Measurements from ENCODE around the gene FGR. TPM values are rescaled to one million over a fixed set of nuclear protein-coding genes. Genes with fewer than 3 reads are reported as not detected.

The FGR gene
- total RNA-seq, 3 donors from 2014 or later: 0.08 to 0.65 (median 0.61) TPM

GRCh38 chr1:27572679-27573426, 62.1 kb downstream of the FGR start:
- no peak for DNase-seq
- Mint-ChIP-seq H3K9me3 (no peaks in the 10 kb centered on the region), H3K27me3 (ENCODE audit: low read depth) (peaks cover 1% of the 10 kb centered on the region), H3K36me3 (ENCODE audit: insufficient read depth) (peaks cover 2% of the 10 kb centered on the region), H3K4me3 (no peak overlapping the region), H3K4me1 (ENCODE audit: low read depth) (peaks cover 36% of the 10 kb centered on the region)
- ATAC-seq: no peak

- Mint-ChIP-seq H3K27me3 (ENCODE audit: low read depth) (peaks cover under 1% of the 10 kb centered on the region), H3K9me3 (no peaks in the 10 kb centered on the region), H3K4me3 (no peak overlapping the region), H3K4me1 (ENCODE audit: low read depth) (peaks cover 41% of the 10 kb centered on the region), H3K36me3 (ENCODE audit: insufficient read depth) (peaks cover 2% of the 10 kb centered on the region)
- DNase-seq (no peak), ATAC-seq (no peak)
Measured at GRCh38 chr1:27572019-27572678, 62.8 kb downstream of the FGR start.

GRCh38 chr1:27571439-27572018, 63.5 kb downstream of the FGR start:
- DNase-seq: no peak
- no peak for ATAC-seq
- H3K9me3 Mint-ChIP-seq: no peaks in the 10 kb centered on the region
- H3K27me3 Mint-ChIP-seq (ENCODE audit: low read depth): no peaks in the 10 kb centered on the region
- peaks cover 38% of the 10 kb centered on the region for H3K4me1 Mint-ChIP-seq (ENCODE audit: low read depth)
- no peak overlapping the region for H3K4me3 Mint-ChIP-seq
- peaks cover 2% of the 10 kb centered on the region for H3K36me3 Mint-ChIP-seq (ENCODE audit: insufficient read depth)

- Mint-ChIP-seq H3K27me3 (ENCODE audit: low read depth) (no peaks in the 10 kb centered on the region), H3K36me3 (ENCODE audit: insufficient read depth) (peaks cover 2% of the 10 kb centered on the region)
Measured at GRCh38 chr1:27570784-27571183, 64.2 kb downstream of the FGR start.

GRCh38 chr1:27570356-27570755, 64.6 kb downstream of the FGR start:
- H3K4me3 Mint-ChIP-seq: no peak overlapping the region

More at GRCh38 chr1:27570784-27571183, 64.2 kb downstream of the FGR start:
- DNase-seq (no peak), ATAC-seq (no peak)
- Mint-ChIP-seq H3K4me1 (ENCODE audit: low read depth) (peaks cover 36% of the 10 kb centered on the region), H3K9me3 (no peaks in the 10 kb centered on the region), H3K4me3 (no peak overlapping the region)

GRCh38 chr1:27569506-27570291, 65.3 kb downstream of the FGR start:
- DNase-seq: no peak

More at GRCh38 chr1:27570356-27570755, 64.6 kb downstream of the FGR start:
- peaks cover 36% of the 10 kb centered on the region for H3K4me1 Mint-ChIP-seq (ENCODE audit: low read depth)
- DNase-seq (no peak), ATAC-seq (no peak)
- H3K36me3 Mint-ChIP-seq (ENCODE audit: insufficient read depth): peaks cover 2% of the 10 kb centered on the region
- no peaks in the 10 kb centered on the region for H3K27me3 Mint-ChIP-seq (ENCODE audit: low read depth)
- no peaks in the 10 kb centered on the region for H3K9me3 Mint-ChIP-seq

GRCh38 chr1:27569088-27569460, 65.9 kb downstream of the FGR start:
- ATAC-seq (peak; percentile 2 to 6), DNase-seq (no peak)
- peak overlapping the region; percentile 72 for H3K4me3 Mint-ChIP-seq
- no peaks in the 10 kb centered on the region for H3K9me3 Mint-ChIP-seq
- peaks cover 33% of the 10 kb centered on the region for H3K4me1 Mint-ChIP-seq (ENCODE audit: low read depth)
- no peaks in the 10 kb centered on the region for H3K27me3 Mint-ChIP-seq (ENCODE audit: low read depth)
- peaks cover 2% of the 10 kb centered on the region for H3K36me3 Mint-ChIP-seq (ENCODE audit: insufficient read depth)

More at GRCh38 chr1:27569506-27570291, 65.3 kb downstream of the FGR start:
- H3K27me3 Mint-ChIP-seq (ENCODE audit: low read depth): no peaks in the 10 kb centered on the region
- peak overlapping the region; percentile 72 for H3K4me3 Mint-ChIP-seq
- peaks cover 2% of the 10 kb centered on the region for H3K36me3 Mint-ChIP-seq (ENCODE audit: insufficient read depth)
- no peaks in the 10 kb centered on the region for H3K9me3 Mint-ChIP-seq
- ATAC-seq: no peak
- H3K4me1 Mint-ChIP-seq (ENCODE audit: low read depth): peaks cover 36% of the 10 kb centered on the region

- DNase-seq: peak; percentile 90
Measured at GRCh38 chr1:27568300-27569087, 66.5 kb downstream of the FGR start.

GRCh38 chr1:27567971-27568299, 67.0 kb downstream of the FGR start:
- ATAC-seq: peak; percentile 2
- no peaks in the 10 kb centered on the region for H3K27me3 Mint-ChIP-seq (ENCODE audit: low read depth)
- H3K4me1 Mint-ChIP-seq (ENCODE audit: low read depth): peaks cover 32% of the 10 kb centered on the region
- no peaks in the 10 kb centered on the region for H3K9me3 Mint-ChIP-seq
- DNase-seq: no peak
- H3K36me3 Mint-ChIP-seq (ENCODE audit: insufficient read depth): no peaks in the 10 kb centered on the region
- H3K4me3 Mint-ChIP-seq: peak overlapping the region; percentile 57

More at GRCh38 chr1:27568300-27569087, 66.5 kb downstream of the FGR start:
- H3K27me3 Mint-ChIP-seq (ENCODE audit: low read depth): no peaks in the 10 kb centered on the region
- peak; percentile 97 to 98 for ATAC-seq
- H3K4me3 Mint-ChIP-seq: peak overlapping the region; percentile 72
- H3K9me3 Mint-ChIP-seq: no peaks in the 10 kb centered on the region
- H3K36me3 Mint-ChIP-seq (ENCODE audit: insufficient read depth): no peaks in the 10 kb centered on the region
- peaks cover 31% of the 10 kb centered on the region for H3K4me1 Mint-ChIP-seq (ENCODE audit: low read depth)

GRCh38 chr1:27567146-27567526, 67.8 kb downstream of the FGR start:
- DNase-seq (no peak), ATAC-seq (no peak)
- Mint-ChIP-seq H3K36me3 (ENCODE audit: insufficient read depth) (no peaks in the 10 kb centered on the region), H3K4me1 (ENCODE audit: low read depth) (peaks cover 27% of the 10 kb centered on the region), H3K27me3 (ENCODE audit: low read depth) (no peaks in the 10 kb centered on the region), H3K4me3 (no peak overlapping the region), H3K9me3 (no peaks in the 10 kb centered on the region)

- Mint-ChIP-seq H3K4me1 (ENCODE audit: low read depth) (peaks cover 24% of the 10 kb centered on the region), H3K27me3 (ENCODE audit: low read depth) (no peaks in the 10 kb centered on the region), H3K4me3 (no peak overlapping the region), H3K36me3 (ENCODE audit: insufficient read depth) (no peaks in the 10 kb centered on the region), H3K9me3 (no peaks in the 10 kb centered on the region)
- ATAC-seq: no peak
- DNase-seq: no peak
Measured at GRCh38 chr1:27566462-27567145, 68.4 kb downstream of the FGR start.

- DNase-seq: no peak
- Mint-ChIP-seq H3K4me1 (ENCODE audit: low read depth) (peaks cover 30% of the 10 kb centered on the region), H3K36me3 (ENCODE audit: insufficient read depth) (no peaks in the 10 kb centered on the region), H3K9me3 (no peaks in the 10 kb centered on the region), H3K4me3 (no peak overlapping the region), H3K27me3 (ENCODE audit: low read depth) (no peaks in the 10 kb centered on the region)
- ATAC-seq: no peak
Measured at GRCh38 chr1:27564710-27565649, 70.0 kb downstream of the FGR start.

All from activated T-cell treated with anti-CD3 and anti-CD28 coated beads, Interleukin-2, amount 50 U/mL, for 4 hours (primary cell).